Measurements from ENCODE around the gene SLC6A17.

SLC6A17 gene

DNA sequence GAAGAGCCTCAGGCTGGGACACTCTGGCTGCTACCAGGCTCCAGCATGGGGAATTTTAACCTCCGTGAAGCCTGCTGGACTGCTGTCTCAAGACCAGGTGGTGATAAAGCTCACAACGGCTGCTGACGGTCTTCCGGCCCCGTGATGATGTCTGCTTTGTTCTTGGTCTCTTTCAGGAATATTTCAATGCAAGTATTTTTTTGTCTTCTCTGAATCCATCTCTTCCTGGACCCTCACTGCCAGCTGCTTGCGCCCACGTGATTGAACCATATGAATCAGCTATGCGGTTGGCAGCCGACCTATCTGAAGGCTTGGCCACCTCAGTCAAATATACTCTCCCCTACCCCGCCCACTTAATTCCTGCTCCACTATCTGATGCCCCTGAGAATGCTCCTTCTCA lies 14.6 kb upstream of the SLC6A17 start:
- no peak for DNase-seq

DNA sequence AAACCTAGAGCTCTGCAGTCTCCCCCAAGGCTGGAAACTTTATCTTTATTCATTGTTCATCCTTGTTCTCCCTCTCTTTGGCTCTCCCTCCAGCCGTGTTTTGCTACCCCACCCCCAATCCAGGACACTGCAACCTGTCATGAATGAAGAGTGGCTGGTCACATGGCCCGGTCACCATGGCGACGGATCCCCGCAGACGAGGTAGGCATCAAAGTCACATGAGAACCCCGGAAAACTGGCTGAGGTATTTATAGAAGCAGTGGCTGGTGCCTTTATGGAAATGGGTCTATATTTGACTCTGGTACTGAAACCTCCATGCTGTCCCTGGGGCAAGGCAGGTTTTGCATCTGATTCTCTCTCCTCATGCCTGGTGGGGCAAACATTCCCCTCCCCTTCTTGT lies 13.4 kb upstream of the SLC6A17 start:
- peak; percentile 43 for DNase-seq

DNA sequence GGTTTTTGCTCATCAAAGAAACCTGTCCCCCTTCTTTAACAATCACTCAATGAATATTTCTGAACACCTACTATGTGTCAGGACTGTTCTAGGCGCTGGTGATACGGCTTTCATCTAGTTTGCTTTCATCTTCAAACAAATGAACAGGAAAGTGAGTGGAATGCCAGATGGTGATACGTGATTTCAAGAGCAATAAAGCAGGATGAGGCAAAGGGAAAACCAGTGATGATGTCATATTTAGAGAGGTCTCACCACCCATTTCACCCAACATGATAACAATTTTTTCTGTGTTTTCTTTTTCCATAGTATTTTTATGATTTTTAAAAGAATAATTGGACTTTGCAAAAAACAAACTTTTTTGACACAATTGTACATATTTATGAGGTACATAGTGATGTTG lies 11.3 kb upstream of the SLC6A17 start:
- DNase-seq = no peak

DNA sequence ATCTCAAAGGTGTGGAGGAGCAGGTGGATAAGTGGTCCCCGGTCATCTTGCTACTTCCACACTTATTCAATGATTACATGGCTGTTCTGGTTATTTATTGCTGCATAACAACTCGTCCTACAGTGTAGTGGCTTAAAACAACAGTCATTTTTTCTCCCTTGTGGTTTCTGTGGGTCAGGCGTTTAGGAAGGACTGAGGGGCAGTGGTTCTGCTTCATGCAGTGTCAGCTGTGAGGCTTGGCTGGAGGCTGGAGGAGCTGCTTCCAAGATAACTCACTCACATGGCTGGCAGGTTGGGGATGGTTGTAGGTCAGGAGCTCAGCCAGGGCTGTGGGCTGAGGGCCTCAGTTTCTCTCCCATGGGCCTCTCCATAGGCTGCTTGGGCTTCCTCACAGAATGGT lies 5.9 kb upstream of the SLC6A17 start:
- DNase-seq = no peak

DNA sequence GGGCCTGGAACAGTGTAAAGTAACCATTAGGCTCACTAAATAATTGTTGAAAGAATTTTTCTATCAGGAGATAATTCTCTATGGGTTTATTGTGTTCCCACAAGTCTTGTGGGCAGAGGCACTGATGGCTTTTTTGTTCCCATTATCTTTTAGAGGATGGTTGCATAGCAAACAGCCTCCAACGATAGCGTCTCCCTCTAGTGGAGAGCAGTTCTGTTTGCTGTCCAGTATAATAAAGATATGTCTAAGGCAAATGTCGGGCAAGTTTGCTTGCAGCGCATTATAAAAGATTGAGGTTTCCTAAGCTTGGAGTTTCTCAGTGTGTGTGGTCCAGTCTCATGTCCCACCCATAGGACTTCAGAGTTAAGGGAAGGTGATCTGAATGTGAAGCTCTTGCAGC lies 1.3 kb upstream of the SLC6A17 start:
- no peak for DNase-seq

DNA sequence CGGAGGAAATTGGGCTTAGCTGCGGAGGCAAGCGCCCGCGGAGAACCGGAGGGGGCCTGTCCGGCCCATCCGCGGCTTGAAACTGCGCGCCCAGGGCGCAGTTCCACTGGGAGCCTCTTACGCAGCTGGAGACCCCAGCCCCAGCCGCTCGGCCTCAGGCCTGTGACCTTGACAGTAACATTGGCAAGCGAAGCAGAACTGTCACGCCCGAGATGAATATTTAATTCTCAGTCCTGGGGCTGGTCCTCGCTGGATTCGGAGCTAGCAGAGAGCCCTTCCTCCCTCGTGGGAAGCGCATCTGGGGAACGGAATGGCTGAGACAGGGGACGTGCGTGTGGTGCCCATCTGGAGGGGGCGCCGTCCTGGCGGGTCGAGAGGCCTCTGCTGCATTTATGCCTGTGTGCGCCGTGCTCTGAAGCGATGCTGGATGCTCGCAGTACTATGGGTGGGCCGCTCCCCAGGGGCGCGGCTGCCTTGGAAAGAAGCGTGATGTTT lies 928 bp downstream of the SLC6A17 start:
- DNase-seq = no peak

DNA sequence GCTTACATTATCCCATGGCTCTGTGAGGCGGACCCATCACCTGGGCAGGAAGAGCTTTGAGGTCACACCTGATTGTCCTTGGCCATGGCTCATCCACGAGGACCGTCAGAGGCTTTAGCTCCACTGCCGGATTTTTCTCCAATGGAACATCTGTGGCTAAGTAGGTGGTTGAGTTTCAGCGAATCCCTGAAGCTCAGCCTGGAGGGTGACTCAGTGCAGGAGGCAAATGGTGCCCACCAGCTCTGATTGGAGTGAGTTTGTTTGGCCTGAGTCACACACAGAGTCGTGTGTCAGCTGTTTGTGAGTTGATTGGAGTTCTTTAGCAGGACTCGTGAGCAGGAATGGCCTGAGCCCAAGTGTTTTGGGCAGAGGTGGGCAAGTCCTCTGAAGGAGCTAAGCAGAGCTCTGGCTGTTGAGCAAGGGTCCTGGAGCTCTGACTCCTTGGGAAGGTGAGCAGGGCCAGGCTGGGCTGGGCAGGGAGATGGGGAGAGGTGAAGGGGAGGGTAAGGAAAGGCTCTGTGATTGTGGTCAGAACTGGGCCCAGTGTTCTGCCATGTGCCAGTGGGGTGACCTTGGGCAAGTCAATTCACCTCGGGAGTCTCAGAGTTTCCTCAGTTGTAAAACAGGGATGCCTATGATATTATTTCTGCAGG lies 2.0 kb downstream of the SLC6A17 start:
- no peak for DNase-seq

DNA sequence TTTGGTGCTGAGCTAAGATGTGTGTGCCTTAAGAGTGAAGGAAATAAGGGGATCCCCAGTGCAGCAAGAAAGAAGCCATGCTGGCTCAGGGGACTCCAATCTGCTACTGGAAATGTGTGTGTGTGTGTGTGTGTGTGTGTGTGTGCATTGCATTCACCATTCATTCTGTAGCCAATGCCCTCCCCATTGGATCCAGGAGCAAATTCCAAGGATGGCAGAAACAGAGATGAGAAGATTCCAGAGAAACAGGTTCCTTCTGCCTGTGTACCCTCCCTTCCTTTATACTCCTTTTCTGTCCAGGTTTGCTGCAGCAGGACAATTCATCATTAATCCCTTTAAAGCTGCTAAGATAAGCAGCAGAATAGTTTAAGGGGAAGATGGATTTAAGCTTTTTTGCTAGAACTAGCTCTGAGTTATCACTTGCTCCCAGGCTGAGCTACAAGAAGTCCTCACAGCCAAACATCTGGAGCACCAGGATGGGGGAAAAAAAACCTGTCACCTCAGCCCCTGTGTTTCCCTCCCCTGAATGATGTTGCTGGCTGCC lies 3.2 kb downstream of the SLC6A17 start:
- DNase-seq = no peak

DNA sequence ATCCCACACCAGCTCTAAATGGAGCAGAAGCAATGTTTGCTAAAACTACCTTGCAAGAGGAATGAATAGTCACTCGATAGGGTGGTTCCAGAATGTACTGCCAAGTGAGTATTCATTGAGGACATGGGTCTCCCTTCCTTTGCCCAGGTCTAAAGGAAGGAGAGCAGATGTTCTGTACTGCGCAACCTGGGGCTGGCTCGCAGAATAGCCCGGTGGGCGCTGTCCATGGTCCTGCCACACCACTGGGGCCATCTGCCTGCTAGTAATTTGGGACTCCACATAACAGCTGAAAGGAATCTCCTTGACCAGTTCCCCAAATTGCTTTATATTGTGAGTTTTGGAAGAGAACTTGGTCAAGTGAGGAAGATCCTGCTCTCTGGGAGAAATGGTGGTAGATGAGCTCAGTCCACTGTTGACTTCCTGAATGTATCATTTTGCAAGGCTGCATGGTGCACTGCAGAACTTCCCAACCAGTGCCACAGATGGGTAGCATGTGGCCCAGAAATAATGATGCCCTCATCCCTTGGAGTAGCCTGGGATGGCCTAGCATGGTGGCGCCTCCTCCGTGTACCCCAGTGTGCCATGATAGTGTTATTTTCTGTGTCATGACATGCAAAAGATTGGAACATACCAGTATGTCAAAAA lies 5.7 kb downstream of the SLC6A17 start:
- DNase-seq = peak; percentile 60

DNA sequence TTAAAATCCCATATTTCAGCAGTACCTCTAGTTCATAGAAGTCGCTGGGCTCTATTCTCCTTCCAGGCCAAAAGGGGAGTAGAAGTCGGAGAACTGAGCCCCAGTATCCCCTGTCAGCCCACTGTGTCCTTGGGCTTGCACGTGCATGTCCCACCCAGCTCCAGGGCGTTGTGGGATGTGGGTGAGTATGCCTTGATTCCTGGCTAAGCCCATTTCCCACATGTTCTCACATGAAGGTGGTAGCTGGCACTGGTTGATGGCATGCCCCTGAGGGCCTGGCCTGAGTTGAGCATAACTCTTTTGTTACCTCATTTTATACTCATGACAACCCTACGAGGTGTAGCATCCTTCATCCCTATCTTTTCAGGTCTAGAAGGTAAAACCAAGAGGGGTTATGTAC lies 8.0 kb downstream of the SLC6A17 start:
- no peak for DNase-seq

DNA sequence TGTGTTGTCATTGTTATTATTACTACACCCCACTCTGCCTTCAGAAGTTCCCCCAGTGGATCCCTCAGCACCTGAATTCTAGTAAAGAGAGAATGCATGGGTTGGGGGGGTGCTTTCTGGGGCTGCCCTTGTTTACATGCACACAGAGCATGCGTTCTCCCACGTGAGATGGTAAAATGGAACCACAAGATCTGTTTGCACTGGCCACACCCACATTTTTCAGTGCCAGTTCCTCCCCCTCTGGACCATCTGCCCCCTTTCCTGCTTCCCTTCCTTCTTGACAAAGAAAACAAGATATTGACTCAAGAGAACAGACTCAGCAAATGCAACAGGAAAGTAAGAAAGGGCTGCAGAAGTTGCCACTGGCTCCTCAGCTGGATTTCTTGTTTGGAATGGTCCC lies 8.9 kb downstream of the SLC6A17 start:
- no peak for DNase-seq

DNA sequence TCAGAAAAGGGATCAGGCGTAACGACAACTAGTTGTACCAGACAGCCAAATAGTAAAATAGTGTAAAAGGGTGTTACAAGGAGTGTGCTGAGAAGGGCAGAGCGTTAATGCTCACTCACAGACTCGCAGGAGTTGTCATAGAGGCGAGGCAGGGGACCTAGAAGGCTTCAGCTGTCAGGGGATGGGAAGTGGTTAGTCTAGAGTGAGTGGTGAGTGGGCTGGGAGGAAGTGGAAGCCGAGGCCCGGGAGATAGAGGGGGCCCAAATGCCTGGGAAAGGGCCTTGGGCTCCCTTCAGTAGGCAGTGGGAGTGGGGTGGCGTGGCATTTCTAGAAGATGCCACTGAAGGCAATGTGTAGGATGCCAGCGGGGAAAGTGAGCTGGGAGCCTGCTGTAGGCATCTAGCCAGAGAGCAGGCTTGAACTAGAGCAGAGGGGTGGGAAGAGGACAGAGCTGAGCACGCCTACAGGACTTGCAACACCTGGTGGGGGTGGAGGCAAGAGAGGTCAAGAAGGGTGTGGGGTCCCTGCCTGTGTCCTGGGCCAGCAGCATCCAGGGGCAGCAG lies 10.3 kb downstream of the SLC6A17 start:
- no peak for DNase-seq

DNA sequence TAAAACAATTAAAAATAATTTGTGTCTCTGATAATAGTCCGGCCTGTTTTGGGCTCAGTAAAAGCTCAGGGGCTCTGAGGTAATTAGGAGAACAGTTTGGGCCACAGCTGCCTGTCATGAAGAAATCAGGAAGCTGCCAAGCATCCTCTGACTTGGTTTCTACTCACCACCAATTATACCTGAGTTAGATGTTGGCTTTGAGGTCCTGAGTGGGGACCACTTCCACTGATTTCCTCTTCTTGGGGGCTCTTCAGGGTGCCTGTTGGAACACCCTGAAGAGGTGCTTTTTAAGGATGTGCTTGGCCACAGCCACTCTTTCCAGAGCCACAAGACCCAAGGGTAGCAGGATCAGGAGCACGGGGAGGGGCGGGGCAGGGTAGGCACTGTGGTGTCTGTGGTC lies 10.9 kb downstream of the SLC6A17 start:
- no peak for DNase-seq

DNA sequence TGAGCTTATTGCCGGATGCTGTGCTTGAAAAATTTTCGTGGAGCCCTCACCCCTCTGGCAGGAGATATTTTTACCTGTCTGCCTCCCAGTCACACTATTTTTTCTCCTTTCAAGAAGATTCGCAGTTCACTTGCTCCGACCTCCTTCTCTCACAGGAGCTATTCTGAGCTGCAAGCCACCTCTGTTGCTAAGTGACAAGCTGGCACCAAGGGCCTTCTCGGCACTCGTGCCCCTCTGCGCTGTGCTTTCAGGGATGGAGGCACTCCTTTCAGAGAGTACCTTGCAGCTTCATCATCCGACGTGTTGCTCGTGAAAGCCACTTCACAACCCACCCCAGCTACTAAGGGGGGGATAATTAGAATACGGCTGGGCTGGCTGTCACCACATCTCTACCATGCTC lies 11.6 kb downstream of the SLC6A17 start:
- DNase-seq = no peak

DNA sequence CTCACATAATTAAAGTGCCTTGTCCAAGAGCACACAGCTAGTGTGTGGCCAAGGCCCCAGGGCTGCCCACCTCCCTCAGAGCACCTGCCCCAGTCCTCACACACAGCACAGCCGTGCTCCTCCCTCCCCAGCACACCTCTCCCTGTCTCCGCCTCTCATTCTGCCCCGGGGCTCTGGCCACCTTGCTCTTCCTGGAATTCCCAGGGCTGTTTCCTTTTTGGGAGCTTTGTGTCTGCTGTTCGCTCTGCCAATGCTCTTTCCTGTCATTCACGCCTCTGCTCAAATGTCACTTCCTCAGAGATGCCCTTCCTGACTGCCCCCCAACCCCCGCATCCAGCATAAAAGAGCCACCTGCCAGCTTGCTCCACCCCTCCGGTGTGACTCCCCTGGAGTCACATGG lies 13.3 kb downstream of the SLC6A17 start:
- no peak for DNase-seq

DNA sequence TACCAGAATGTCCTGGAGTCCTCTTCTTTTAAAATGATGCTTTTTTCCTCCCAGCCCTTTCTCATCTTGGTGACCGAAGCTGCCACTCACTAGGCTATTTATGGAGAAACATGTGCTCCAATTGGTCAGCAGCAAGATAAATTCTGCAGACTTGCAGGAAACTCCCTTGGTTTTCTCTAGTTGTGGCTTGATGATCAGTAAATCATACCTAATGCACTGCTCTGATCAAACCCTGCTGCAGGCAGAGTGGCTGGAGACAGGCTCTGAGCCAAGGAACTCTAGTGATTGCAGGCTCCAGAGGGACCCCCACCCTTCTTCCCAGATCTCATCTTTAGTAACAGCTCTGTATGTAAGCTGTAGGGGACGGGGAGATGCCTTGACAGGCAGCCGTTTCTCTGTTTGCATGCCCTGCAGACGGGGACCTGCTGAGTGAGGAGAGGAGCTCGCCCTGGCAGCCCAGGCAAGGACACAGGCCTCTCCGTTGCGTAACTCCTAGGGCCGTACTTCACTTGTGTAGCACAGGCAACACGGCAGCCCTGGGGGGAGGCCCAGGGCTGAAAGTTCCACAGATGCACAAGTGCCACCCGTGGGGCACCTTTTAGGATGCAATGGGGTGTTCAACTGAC lies 14.5 kb downstream of the SLC6A17 start:
- no peak for DNase-seq

DNA sequence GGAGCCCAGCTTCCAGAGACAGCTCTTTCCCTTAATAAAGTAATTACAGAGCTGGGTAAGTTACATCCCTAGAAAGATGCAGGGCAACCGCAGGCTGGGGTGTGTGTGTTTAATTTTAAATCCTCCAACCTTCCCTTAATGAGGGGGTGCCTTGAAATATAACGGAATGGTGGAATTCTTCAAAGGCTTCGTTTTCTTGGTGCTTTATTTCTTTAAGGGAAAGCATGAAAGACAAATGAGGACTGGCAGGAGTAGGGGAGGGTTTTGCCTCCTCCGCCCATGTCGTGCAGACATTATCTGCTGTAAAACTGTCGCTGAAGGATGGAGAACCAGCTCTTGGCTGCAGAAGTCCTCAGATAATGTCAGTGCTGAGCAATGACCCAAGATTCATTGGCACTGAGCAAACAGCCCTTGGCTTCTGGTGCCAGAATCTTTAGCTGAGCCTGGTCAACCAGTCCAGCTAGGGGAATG lies 15.5 kb downstream of the SLC6A17 start:
- DNase-seq = no peak

DNA sequence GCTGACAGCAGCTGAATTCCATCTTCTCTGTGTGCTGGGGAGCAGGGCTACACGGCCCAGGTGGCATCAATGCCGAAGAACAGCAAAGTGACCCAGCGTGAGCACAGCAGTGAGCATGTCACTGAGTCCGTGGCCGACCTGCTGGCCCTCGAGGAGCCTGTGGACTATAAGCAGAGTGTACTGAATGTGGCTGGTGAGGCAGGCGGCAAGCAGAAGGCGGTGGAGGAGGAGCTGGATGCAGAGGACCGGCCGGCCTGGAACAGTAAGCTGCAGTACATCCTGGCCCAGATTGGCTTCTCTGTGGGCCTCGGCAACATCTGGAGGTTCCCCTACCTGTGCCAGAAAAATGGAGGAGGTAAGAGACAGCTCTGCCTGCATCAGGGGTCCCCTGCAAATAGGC lies 16.6 kb downstream of the SLC6A17 start:
- no peak for DNase-seq

DNA sequence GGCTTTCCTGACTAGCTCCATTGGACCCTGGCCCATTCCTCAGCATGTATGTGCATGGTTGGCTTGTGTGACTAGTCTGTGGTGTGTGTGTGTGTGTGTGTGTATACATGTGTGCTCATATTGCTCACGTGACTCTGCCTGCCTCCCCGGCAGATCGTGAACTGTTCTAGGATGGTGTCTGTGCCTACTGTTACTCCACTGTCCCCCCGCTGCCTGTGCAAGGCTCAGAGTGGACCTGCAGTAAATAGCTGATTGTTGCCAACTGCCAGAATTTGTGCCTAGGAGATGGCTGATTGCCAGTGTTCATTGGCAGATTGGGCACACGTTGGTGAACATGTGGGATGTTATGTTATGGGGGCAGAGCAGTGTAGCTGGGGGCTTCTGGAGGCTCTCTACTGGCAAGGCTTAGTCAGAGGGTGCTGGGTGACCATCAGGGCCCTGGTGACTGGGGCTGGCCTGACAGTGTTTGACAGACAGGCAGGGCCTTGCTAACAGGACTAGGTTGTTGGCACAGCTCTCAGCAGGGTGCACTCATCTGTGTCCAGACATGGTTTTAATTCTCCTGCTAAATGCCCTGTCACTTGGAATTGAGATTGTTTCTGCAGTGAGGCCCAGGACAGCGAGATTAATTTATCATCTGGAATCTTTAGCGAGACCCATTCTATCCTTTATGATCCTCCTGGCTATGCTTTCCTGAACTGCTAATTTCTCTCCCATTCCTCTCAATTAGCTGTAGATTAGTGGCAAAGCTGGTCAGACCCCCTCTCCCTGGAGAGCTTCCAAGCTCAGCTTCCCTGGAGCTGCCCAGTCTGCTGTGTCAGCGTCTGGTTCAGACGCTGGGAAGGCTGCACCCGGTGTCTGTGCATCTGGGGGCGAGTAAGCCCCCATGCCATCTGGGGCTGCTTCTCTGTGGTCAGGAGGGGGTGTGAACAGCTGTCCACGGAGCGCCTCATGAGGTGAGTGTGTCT lies 20.8 kb downstream of the SLC6A17 start:
- DNase-seq = no peak

DNA sequence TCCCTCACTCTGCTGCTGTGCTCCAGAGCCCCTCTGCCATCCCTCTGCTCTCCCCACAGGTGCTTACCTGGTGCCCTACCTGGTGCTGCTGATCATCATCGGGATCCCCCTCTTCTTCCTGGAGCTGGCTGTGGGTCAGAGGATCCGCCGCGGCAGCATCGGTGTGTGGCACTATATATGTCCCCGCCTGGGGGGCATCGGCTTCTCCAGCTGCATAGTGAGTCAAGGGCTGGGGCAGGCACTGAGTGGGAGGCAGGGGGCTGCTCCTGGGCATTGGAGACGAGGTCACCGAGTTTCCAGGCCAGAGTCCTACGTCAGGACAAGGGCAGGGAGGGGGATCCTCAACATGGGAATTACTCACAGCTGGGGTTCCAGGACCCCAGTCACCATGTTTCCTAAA lies 21.7 kb downstream of the SLC6A17 start:
- no peak for DNase-seq

DNA sequence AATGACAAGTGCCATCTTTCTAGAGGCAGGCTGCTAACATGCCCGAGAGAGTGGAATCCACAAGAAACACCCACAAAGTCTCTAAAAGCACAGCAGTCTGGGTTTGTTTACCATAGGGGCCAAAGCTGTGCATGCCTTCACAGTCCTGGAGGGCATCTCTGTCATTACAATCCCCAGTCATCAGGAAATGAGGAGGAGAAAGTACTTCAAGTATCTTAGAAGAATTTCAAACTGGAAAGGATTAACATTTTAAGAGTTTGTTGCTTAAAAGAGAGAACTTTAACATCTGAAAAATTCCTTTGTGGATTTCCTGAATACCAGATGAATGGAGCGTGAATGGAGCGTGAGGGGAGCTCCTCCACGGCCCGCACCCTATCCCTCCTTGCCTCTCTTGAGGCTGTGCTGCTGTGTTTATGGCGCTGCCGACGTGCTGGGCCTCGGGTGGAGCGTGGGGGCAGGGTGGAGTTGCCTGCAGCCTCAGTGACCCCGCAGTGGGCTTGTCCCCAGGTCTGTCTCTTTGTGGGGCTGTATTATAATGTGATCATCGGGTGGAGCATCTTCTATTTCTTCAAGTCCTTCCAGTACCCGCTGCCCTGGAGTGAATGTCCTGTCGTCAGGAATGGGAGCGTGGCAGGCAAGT lies 23.3 kb downstream of the SLC6A17 start:
- DNase-seq = no peak

DNA sequence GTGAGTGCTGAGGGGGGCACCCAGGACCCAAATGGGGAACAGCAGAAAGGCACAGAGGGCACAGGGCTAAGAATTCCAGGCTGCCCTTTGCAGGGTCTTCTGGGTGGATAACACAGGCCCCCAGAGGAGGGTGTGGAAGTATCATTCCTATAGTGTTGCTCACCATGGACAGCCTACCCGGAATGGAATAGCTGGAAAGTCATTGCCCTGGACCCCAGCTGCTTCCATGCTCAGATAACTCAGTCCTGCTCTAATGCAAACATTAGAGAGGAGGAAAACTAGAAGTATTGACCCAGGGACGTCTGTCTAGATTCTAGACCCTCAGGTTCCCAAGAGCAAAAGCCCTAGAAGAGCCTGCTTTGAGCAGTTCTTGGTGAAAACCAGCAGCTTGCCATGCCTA lies 24.7 kb downstream of the SLC6A17 start:
- no peak for DNase-seq

All from activated CD4-positive, alpha-beta T cell treated with anti-CD3 and anti-CD28 coated beads for 48 hours (primary cell).